ENCODE data around the gene PGAM1. TPM values are rescaled to one million over a fixed set of nuclear protein-coding genes. Genes with fewer than 3 reads are reported as not detected.

Gene PGAM1
- total and polyA plus RNA-seq, 2 of the 13 experiments (the other 11 are each of a cell fraction or from before 2014, with no cell fraction given): 354 to 483 TPM

DNA sequence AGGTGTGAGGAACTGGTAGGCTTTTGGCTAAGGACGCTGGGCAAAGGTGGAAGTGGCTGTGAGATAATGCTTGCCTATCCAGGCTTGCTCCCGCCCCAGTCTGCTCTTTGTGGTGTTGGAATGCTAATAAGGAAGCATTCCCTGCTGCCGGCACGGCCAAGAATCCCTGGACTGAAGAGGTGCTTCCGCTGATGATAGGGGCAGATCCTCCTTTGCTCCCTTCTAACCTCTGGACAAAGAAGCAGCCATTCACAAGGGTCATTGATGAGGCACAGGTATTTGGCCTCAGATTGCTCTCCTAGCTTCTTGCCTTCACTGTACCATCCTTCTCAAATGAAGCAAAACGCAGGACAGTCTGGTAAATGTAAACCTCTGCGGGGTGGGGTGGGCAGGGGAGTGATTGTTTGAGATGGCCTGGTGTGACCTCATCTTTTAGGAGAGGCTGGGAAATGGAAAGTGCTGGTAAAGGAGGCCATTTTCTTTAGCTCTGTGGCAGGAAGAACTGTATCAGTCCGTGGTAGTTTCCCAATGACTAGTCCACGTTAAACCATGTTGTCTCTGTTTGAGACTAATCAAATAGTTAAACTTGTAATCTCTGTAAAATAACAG is 1.7 kb downstream of the PGAM1 start (continued):
- TF ChIP-seq, protein P1, sequence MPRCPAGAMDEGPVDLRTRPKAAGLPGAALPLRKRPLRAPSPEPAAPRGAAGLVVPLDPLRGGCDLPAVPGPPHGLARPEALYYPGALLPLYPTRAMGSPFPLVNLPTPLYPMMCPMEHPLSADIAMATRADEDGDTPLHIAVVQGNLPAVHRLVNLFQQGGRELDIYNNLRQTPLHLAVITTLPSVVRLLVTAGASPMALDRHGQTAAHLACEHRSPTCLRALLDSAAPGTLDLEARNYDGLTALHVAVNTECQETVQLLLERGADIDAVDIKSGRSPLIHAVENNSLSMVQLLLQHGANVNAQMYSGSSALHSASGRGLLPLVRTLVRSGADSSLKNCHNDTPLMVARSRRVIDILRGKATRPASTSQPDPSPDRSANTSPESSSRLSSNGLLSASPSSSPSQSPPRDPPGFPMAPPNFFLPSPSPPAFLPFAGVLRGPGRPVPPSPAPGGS (CRISPR knock-in tag; IDR thresholded peaks at IDR 0.05): no peak
- TF ChIP-seq ZMYM2 (CRISPR knock-in tag; IDR thresholded peaks at IDR 0.05) (no peak), RAD21 (CRISPR knock-in tag; IDR thresholded peaks at IDR 0.05) (0 out of 2 replicates have a peak, but pooled peaks have one; percentile 20), TOE1 (CRISPR knock-in tag; IDR thresholded peaks at IDR 0.05) (no peak), ADNP (CRISPR knock-in tag; IDR thresholded peaks at IDR 0.05) (no peak), ZNF282 (IDR thresholded peaks at IDR 0.05; ENCODE audit: partially characterized antibody) (no peak), EEA1 (CRISPR knock-in tag; IDR thresholded peaks at IDR 0.05; ENCODE audit: borderline replicate concordance) (no peak), NFYC (CRISPR knock-in tag; IDR thresholded peaks at IDR 0.05) (no peak), SRY (CRISPR knock-in tag; IDR thresholded peaks at IDR 0.05) (0 out of 2 replicates have a peak, but pooled peaks have one; percentile 57), ZNF724P (CRISPR knock-in tag; IDR thresholded peaks at IDR 0.05; ENCODE audit: borderline replicate concordance) (0 out of 2 replicates have a peak, but pooled peaks have one; percentile 46), ZNF326 (CRISPR knock-in tag; IDR thresholded peaks at IDR 0.05; ENCODE audit: borderline replicate concordance) (no peak), POLR2AphosphoS5 (IDR thresholded peaks at IDR 0.05; ENCODE audit: low read depth, low read length) (0 out of 2 replicates have a peak, but pooled peaks have one; percentile 46), SP4 (CRISPR knock-in tag; IDR thresholded peaks at IDR 0.05) (0 out of 2 replicates have a peak, but pooled peaks have one; percentile 20), TGIF2 (CRISPR knock-in tag; IDR thresholded peaks at IDR 0.05) (0 out of 2 replicates have a peak, but pooled peaks have one; percentile 12)
- TF ChIP-seq, protein P2, sequence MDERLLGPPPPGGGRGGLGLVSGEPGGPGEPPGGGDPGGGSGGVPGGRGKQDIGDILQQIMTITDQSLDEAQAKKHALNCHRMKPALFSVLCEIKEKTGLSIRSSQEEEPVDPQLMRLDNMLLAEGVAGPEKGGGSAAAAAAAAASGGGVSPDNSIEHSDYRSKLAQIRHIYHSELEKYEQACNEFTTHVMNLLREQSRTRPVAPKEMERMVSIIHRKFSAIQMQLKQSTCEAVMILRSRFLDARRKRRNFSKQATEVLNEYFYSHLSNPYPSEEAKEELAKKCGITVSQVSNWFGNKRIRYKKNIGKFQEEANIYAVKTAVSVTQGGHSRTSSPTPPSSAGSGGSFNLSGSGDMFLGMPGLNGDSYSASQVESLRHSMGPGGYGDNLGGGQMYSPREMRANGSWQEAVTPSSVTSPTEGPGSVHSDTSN (CRISPR knock-in tag; IDR thresholded peaks at IDR 0.05): no peak
- TF ChIP-seq, protein P3, sequence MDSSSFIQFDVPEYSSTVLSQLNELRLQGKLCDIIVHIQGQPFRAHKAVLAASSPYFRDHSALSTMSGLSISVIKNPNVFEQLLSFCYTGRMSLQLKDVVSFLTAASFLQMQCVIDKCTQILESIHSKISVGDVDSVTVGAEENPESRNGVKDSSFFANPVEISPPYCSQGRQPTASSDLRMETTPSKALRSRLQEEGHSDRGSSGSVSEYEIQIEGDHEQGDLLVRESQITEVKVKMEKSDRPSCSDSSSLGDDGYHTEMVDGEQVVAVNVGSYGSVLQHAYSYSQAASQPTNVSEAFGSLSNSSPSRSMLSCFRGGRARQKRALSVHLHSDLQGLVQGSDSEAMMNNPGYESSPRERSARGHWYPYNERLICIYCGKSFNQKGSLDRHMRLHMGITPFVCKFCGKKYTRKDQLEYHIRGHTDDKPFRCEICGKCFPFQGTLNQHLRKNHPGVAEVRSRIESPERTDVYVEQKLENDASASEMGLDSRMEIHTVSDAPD (CRISPR knock-in tag; IDR thresholded peaks at IDR 0.05): peak; percentile 97
- TF ChIP-seq, protein P4, sequence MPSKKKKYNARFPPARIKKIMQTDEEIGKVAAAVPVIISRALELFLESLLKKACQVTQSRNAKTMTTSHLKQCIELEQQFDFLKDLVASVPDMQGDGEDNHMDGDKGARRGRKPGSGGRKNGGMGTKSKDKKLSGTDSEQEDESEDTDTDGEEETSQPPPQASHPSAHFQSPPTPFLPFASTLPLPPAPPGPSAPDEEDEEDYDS (CRISPR knock-in tag; IDR thresholded peaks at IDR 0.05): no peak
- TF ChIP-seq, protein P5, sequence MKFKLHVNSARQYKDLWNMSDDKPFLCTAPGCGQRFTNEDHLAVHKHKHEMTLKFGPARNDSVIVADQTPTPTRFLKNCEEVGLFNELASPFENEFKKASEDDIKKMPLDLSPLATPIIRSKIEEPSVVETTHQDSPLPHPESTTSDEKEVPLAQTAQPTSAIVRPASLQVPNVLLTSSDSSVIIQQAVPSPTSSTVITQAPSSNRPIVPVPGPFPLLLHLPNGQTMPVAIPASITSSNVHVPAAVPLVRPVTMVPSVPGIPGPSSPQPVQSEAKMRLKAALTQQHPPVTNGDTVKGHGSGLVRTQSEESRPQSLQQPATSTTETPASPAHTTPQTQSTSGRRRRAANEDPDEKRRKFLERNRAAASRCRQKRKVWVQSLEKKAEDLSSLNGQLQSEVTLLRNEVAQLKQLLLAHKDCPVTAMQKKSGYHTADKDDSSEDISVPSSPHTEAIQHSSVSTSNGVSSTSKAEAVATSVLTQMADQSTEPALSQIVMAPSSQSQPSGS (CRISPR knock-in tag; IDR thresholded peaks at IDR 0.05): no peak
- TF ChIP-seq, protein P6, sequence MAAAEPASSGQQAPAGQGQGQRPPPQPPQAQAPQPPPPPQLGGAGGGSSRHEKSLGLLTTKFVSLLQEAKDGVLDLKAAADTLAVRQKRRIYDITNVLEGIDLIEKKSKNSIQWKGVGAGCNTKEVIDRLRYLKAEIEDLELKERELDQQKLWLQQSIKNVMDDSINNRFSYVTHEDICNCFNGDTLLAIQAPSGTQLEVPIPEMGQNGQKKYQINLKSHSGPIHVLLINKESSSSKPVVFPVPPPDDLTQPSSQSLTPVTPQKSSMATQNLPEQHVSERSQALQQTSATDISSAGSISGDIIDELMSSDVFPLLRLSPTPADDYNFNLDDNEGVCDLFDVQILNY (CRISPR knock-in tag; conservative IDR thresholded peaks at IDR 0.05): no peak
- TF ChIP-seq, protein P7, sequence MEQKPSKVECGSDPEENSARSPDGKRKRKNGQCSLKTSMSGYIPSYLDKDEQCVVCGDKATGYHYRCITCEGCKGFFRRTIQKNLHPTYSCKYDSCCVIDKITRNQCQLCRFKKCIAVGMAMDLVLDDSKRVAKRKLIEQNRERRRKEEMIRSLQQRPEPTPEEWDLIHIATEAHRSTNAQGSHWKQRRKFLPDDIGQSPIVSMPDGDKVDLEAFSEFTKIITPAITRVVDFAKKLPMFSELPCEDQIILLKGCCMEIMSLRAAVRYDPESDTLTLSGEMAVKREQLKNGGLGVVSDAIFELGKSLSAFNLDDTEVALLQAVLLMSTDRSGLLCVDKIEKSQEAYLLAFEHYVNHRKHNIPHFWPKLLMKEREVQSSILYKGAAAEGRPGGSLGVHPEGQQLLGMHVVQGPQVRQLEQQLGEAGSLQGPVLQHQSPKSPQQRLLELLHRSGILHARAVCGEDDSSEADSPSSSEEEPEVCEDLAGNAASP (CRISPR knock-in tag; IDR thresholded peaks at IDR 0.05; ENCODE audit: borderline replicate concordance): peak; percentile 70; the same call in 1 of the 2 replicates

All from HepG2 (cell line).